Measurements from ENCODE around the gene SKI. TPM values are rescaled to one million over a fixed set of nuclear protein-coding genes. Genes with fewer than 3 reads are reported as not detected.
A peak's percentile ranks its signal among the peaks of the same experiment; 100 is the strongest.

The SKI gene
- total and polyA plus RNA-seq, 2 donors (not counting 1 experiment from before 2014, with no cell fraction given): 14.9 to 74.9 TPM

DNA sequence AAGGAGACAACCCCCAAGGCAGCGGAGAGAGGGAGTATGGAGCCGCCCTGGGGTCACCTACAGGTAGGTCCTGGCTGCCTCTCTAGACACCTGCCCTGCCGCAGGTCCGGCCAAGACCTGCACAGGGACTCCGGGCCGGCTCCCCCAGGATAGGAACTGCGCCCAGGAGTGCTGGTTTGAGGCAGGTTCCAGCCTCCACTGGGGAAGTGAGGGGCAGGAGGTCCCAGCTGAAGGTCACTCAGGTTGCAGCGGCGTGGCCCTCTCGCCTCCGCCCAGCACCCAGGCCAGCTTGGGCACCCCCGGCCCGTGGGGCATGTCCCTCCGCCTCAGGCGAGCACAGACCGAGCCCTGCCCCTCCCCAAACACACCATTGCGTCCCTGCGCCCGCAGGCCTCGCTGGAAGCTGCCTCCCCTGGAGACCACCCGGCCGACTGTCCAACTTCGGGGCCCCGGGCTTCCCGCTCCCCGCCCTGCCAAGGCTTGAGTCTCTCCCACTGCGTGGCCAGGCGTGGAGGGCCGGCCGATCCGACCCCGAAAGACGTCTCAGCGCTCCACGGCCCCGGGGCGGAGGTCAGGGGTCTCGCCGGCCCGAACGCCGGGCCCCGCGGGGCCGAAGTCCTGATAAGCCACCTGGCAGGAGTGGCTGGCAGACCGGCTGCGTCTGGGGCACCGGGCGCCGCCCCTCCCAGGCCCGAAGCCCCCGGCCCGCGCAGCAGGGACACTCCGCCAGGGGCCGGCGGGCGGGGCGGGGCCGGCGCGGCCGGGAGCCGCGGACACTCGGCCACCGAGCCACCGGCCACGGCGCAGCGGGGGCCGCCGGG lies 1.4 kb upstream of the SKI start:
- H3K27me3 ChIP-seq (replicated peaks in 1 of 4; ENCODE audit: control extremely low read depth in 1 of 4, control insufficient read depth in 3 of 4, insufficient read depth in 4 of 4, low read length in 3 of 4): no peaks in the 10 kb centered on the region
- peak overlapping the region in 1 of 2 donors; percentile 83 for H3K27ac ChIP-seq (ENCODE audit: low read length in 2 of 2)
- peaks cover 27 to 35% of the 10 kb centered on the region in 2 donors for H3K4me1 ChIP-seq (ENCODE audit: control insufficient read depth in 2 of 2, insufficient read depth in 2 of 2, low read length in 2 of 2)
- no peak for ATAC-seq (ENCODE audit: low read depth)
- Mint-ChIP-seq H3K27me3 (no peaks in the 10 kb centered on the region), H3K4me3 (peak overlapping the region; percentile 86), H3K27ac (peak overlapping the region; percentile 85), H3K9me3 (ENCODE audit: insufficient read depth) (no peaks in the 10 kb centered on the region), H3K4me1 (peaks cover 30% of the 10 kb centered on the region)
- 28% methylated on average over 73 of the region's 73 CpGs for WGBS (ENCODE audit: insufficient coverage)
- intact Hi-C loops (cut with micrococcal nuclease): loop anchor here (1.0 to 5.0 kb wide), 4 partner anchors 21 to 1676 kb away; partner anchors contain the start of gene C1orf174
- peak; percentile 46 for DNase-seq
- H3K4me3 ChIP-seq (ENCODE audit: control extremely low read depth in 1 of 5, extremely low read depth in 1 of 5, insufficient read depth in 1 of 5, low read depth in 2 of 5, low read length in 4 of 5): peak overlapping the region in 4 of 5 experiments; percentile 50 to 65 (median 60)
- peak overlapping the region; percentile 82 for H3K4me2 ChIP-seq (replicated peaks; ENCODE audit: low read depth, low read length, poor library complexity, severe bottlenecking)
- ChIA-PET CTCF (interaction anchor here (1.0 to 1.6 kb wide), 3 partner anchors 74 to 89 kb away, joined by 3 to 6 read pairs (median 4); no protein-coding TSS in a partner anchor), POLR2A (interaction anchor here (0.6 to 1.6 kb wide), 3 partner anchors 22 to 74 kb away, joined by 3 to 9 read pairs (median 6); no protein-coding TSS in a partner anchor)
- H3K9ac ChIP-seq (ENCODE audit: low read length): peak overlapping the region; percentile 67
- no peaks in the 10 kb centered on the region for H3K9me3 ChIP-seq (ENCODE audit: control extremely low read depth in 1 of 3, control insufficient read depth in 2 of 3, insufficient read depth in 1 of 3, low read length in 2 of 3)
- peak overlapping the region; percentile 69 for H2AFZ ChIP-seq (ENCODE audit: insufficient read depth, low read depth, low read length, poor library complexity, severe bottlenecking)
- H3K79me2 ChIP-seq (ENCODE audit: control insufficient read depth, insufficient read depth, low read length): peaks cover 29% of the 10 kb centered on the region
- H3K36me3 ChIP-seq (replicated peaks in 1 of 2; ENCODE audit: control extremely low read depth in 1 of 2, control insufficient read depth in 1 of 2, extremely low read depth in 1 of 2, insufficient read depth in 2 of 2, low read length in 1 of 2): no peaks in the 10 kb centered on the region
- H4K20me1 ChIP-seq (ENCODE audit: control insufficient read depth, insufficient read depth, low read length, poor library complexity, severe bottlenecking): peaks cover 28% of the 10 kb centered on the region
- TF ChIP-seq, protein P1, sequence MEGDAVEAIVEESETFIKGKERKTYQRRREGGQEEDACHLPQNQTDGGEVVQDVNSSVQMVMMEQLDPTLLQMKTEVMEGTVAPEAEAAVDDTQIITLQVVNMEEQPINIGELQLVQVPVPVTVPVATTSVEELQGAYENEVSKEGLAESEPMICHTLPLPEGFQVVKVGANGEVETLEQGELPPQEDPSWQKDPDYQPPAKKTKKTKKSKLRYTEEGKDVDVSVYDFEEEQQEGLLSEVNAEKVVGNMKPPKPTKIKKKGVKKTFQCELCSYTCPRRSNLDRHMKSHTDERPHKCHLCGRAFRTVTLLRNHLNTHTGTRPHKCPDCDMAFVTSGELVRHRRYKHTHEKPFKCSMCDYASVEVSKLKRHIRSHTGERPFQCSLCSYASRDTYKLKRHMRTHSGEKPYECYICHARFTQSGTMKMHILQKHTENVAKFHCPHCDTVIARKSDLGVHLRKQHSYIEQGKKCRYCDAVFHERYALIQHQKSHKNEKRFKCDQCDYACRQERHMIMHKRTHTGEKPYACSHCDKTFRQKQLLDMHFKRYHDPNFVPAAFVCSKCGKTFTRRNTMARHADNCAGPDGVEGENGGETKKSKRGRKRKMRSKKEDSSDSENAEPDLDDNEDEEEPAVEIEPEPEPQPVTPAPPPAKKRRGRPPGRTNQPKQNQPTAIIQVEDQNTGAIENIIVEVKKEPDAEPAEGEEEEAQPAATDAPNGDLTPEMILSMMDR (IDR thresholded peaks at IDR 0.05): no peak
- no peak for TF ChIP-seq EZH2 (IDR thresholded peaks at IDR 0.05; ENCODE audit: borderline replicate concordance, insufficient read depth, low read depth, low read length, poor library complexity, severe bottlenecking)

Data from B cell (primary cell).